MM.1S (cell line): Measurements from ENCODE around the gene VPS26A.

Experiments used
- EZH2 ChIP-seq: fragments of 300-600 bp; sonication (generic); optimal IDR thresholded peaks from 2 replicates; pipeline ENCODE3; 2017; ENCODE audit warnings: low read depth, mild to moderate bottlenecking, antibody characterized with exemption, low read length, mixed read lengths
- EZH2phosphoT487 ChIP-seq: fragments of 300-600 bp; sonication (generic); IDR thresholded peaks from 2 replicates; pipeline ENCODE4 v1.6.1; 2018; ENCODE audit warnings: antibody characterized with exemption, low read length
- TF ChIP-seq, protein P1 (sequence below): fragments of 300-600 bp; sonication (generic); IDR thresholded peaks from 2 replicates; pipeline ENCODE4 v1.5.1; 2016; ENCODE audit warnings: antibody characterized with exemption, low read length, mixed read lengths

GRCh38 chr10:69209787-69210484 lies 86.0 kb downstream of the VPS26A start:
- TF ChIP-seq, protein P1, sequence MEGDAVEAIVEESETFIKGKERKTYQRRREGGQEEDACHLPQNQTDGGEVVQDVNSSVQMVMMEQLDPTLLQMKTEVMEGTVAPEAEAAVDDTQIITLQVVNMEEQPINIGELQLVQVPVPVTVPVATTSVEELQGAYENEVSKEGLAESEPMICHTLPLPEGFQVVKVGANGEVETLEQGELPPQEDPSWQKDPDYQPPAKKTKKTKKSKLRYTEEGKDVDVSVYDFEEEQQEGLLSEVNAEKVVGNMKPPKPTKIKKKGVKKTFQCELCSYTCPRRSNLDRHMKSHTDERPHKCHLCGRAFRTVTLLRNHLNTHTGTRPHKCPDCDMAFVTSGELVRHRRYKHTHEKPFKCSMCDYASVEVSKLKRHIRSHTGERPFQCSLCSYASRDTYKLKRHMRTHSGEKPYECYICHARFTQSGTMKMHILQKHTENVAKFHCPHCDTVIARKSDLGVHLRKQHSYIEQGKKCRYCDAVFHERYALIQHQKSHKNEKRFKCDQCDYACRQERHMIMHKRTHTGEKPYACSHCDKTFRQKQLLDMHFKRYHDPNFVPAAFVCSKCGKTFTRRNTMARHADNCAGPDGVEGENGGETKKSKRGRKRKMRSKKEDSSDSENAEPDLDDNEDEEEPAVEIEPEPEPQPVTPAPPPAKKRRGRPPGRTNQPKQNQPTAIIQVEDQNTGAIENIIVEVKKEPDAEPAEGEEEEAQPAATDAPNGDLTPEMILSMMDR: no peak
- TF ChIP-seq EZH2: no peak
- no peak for TF ChIP-seq EZH2phosphoT487
